ENCODE measurements around the gene MAN2A1. TPM values are rescaled to one million over a fixed set of nuclear protein-coding genes. Genes with fewer than 3 reads are reported as not detected.

Gene MAN2A1
- total RNA-seq, 2 donors from 2014 or later, result 29.6 to 36.2 TPM

GRCh38 chr5:109786206-109786855 lies 96.6 kb downstream of the MAN2A1 start:
- Histone ChIP-seq H3K9me3 (no peaks in the 10 kb centered on the region), H3K36me3 (no peaks in the 10 kb centered on the region), H3K4me3 (no peak overlapping the region), H3K27me3 (replicated peaks; ENCODE audit: insufficient read depth) (no peaks in the 10 kb centered on the region), H3K27ac (no peak overlapping the region), H3K4me1 (replicated peaks) (no peaks in the 10 kb centered on the region)
- TF ChIP-seq CTCF (IDR thresholded peaks at IDR 0.05), result no peak
- TF ChIP-seq POLR2A (IDR thresholded peaks at IDR 0.05), result no peak
- no peak for TF ChIP-seq POLR2AphosphoS5 (IDR thresholded peaks at IDR 0.05)
- 91% methylated on average over 5 of the region's 5 CpGs for WGBS
- DNase-seq (ENCODE audit: low spot score), result no peak
- intact Hi-C loops (cut with DNase I), result no loop called here

DNA sequence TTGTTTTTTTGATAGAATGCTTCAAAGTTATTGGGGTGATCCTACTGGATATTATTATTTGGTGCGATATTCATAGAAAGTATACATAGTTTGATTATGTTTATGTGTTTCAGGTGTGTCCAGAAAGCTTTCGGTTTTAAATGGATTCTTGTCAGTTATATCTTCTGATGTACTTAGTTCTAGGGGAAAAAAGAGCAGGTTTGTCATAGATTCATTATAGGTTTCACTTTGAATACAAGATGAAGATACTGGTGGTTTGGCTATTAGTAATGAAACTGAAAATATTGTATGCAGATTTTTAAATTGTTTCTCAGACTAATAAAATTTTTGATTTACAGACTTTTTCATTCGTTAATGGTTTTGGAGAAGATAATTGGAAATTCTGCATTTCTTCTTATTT lies 98.9 kb downstream of the MAN2A1 start:
- Histone ChIP-seq H3K36me3 (no peaks in the 10 kb centered on the region), H3K9me3 (no peaks in the 10 kb centered on the region), H3K4me3 (no peak overlapping the region), H3K27me3 (replicated peaks; ENCODE audit: insufficient read depth) (no peaks in the 10 kb centered on the region), H3K27ac (no peak overlapping the region), H3K4me1 (replicated peaks) (no peaks in the 10 kb centered on the region)
- no peak for DNase-seq (ENCODE audit: low spot score)
- TF ChIP-seq POLR2AphosphoS5 (IDR thresholded peaks at IDR 0.05) (no peak), POLR2A (IDR thresholded peaks at IDR 0.05) (no peak), CTCF (IDR thresholded peaks at IDR 0.05) (no peak)
- intact Hi-C loops (cut with DNase I), result no loop called here
- WGBS, result 98% methylated on average over 3 of the region's 3 CpGs

- TF ChIP-seq CTCF (IDR thresholded peaks at IDR 0.05) (no peak), POLR2A (IDR thresholded peaks at IDR 0.05) (no peak), POLR2AphosphoS5 (IDR thresholded peaks at IDR 0.05) (no peak)
- Histone ChIP-seq H3K9me3 (no peaks in the 10 kb centered on the region), H3K27me3 (replicated peaks; ENCODE audit: insufficient read depth) (no peaks in the 10 kb centered on the region), H3K4me1 (replicated peaks) (no peaks in the 10 kb centered on the region), H3K4me3 (no peak overlapping the region), H3K27ac (no peak overlapping the region), H3K36me3 (no peaks in the 10 kb centered on the region)
- intact Hi-C loops (cut with DNase I), result no loop called here
- WGBS, result 97% methylated on average over 1 of the region's 1 CpG
- no peak for DNase-seq (ENCODE audit: low spot score)
These were observed 102.9 kb downstream of the MAN2A1 start for GRCh38 chr5:109792613-109793012.

- H3K4me3 ChIP-seq, result no peak overlapping the region
- no peaks in the 10 kb centered on the region for H3K4me1 ChIP-seq (replicated peaks)
- no peak overlapping the region for H3K27ac ChIP-seq
- intact Hi-C loops (cut with DNase I), result no loop called here
- H3K36me3 ChIP-seq, result no peaks in the 10 kb centered on the region
- H3K9me3 ChIP-seq, result no peaks in the 10 kb centered on the region
- WGBS, result 84% methylated on average over 2 of the region's 2 CpGs
- TF ChIP-seq CTCF (IDR thresholded peaks at IDR 0.05) (no peak), POLR2A (IDR thresholded peaks at IDR 0.05) (no peak), POLR2AphosphoS5 (IDR thresholded peaks at IDR 0.05) (no peak)
- DNase-seq (ENCODE audit: low spot score), result no peak
- H3K27me3 ChIP-seq (replicated peaks; ENCODE audit: insufficient read depth), result no peaks in the 10 kb centered on the region
These were observed 114.1 kb downstream of the MAN2A1 start for GRCh38 chr5:109803854-109804253.

GRCh38 chr5:109805472-109805871 lies 115.7 kb downstream of the MAN2A1 start:
- no peak overlapping the region for H3K27ac ChIP-seq
- DNase-seq (ENCODE audit: low spot score), result no peak
- H3K4me1 ChIP-seq (replicated peaks), result no peaks in the 10 kb centered on the region
- H3K27me3 ChIP-seq (replicated peaks; ENCODE audit: insufficient read depth), result no peaks in the 10 kb centered on the region
- 83% methylated on average over 3 of the region's 3 CpGs for WGBS
- TF ChIP-seq POLR2A (IDR thresholded peaks at IDR 0.05) (no peak), CTCF (IDR thresholded peaks at IDR 0.05) (no peak), POLR2AphosphoS5 (IDR thresholded peaks at IDR 0.05) (no peak)
- no peaks in the 10 kb centered on the region for H3K9me3 ChIP-seq
- H3K36me3 ChIP-seq, result no peaks in the 10 kb centered on the region
- intact Hi-C loops (cut with DNase I), result no loop called here
- no peak overlapping the region for H3K4me3 ChIP-seq
